RWPE2 (cell line): ENCODE measurements around the gene GPR107.
"Not testable (repeated sequence)": the region's sequence is repeated elsewhere in the genome, so short reads cannot be mapped to it uniquely, and the experiment has no call there.

Experiments used
- ATAC-seq: fragments of 200-7000 bp; cut with Tn5 transposase; 3 replicates; pipeline ENCODE4 v1.9.1; 2021; ENCODE audit warnings: low read depth
- DNase-seq: peaks from one replicate; pipeline ENCODE4 v3.0.0-alpha.2; 2020; ENCODE audit warnings: low spot score
- H3K27ac ChIP-seq: fragments of 450-650 bp; 2 replicates; pipeline ENCODE4 v1.5.1; 2017; ENCODE audit warnings: mild to moderate bottlenecking; ENCODE audit not compliant: poor library complexity, severe bottlenecking
- H3K27me3 ChIP-seq: fragments of 250-450 bp; sonication (Bioruptor Pico); 2 replicates; pipeline ENCODE4 v1.5.1; 2021; ENCODE audit warnings: mild to moderate bottlenecking, moderate library complexity; ENCODE audit not compliant: insufficient read depth, poor library complexity, severe bottlenecking
- H3K36me3 ChIP-seq: fragments of 250-450 bp; sonication (Bioruptor Pico); 2 replicates; pipeline ENCODE4 v1.5.1; 2020; ENCODE audit warnings: low read depth, mild to moderate bottlenecking, moderate library complexity
- H3K4me1 ChIP-seq: fragments of 250-450 bp; sonication (Bioruptor Pico); 2 replicates; pipeline ENCODE4 v1.5.1; 2021; ENCODE audit warnings: mild to moderate bottlenecking, moderate library complexity; ENCODE audit not compliant: insufficient read depth, poor library complexity, severe bottlenecking
- H3K4me3 ChIP-seq: fragments of 250-450 bp; sonication (Bioruptor Pico); 2 replicates; pipeline ENCODE4 v1.5.1; 2021; ENCODE audit warnings: mild to moderate bottlenecking, moderate library complexity; ENCODE audit not compliant: severe bottlenecking
- H3K9me3 ChIP-seq: fragments of 250-450 bp; sonication (Bioruptor Pico); 2 replicates; pipeline ENCODE4 v1.5.1; 2021; ENCODE audit warnings: mild to moderate bottlenecking, moderate library complexity; ENCODE audit not compliant: severe bottlenecking
- TF ChIP-seq, protein P1 (sequence below): fragments of 450-650 bp; IDR thresholded peaks from one replicate; pipeline ENCODE4 v1.5.1; 2017; ENCODE audit warnings: mild to moderate bottlenecking, moderate library complexity; ENCODE audit not compliant: poor library complexity, severe bottlenecking

Gene GPR107

DNA sequence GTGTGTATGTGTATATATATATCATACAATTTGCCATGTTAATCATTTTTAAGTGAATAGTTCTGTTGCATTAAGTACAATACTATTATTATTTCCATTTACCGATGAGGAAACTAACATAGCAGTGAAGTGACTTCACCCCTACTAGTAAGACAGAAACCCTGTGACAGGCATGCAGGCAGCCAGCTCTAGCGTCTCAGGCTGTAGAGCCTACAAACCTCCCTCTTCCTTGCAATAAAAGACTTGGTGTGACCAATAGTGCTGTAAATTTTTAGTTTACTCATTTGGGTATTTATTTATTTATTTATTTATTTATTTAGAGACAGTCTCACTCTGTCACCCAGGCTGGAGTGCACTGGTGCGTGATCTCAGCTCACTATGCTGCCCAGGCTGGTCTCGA lies 35.4 kb upstream of the GPR107 start:
- Histone ChIP-seq H3K4me3 (no peak overlapping the region), H3K36me3 (no peaks in the 10 kb centered on the region), H3K4me1 (no peaks in the 10 kb centered on the region), H3K27me3 (no peaks in the 10 kb centered on the region), H3K9me3 (no peaks in the 10 kb centered on the region), H3K27ac (no peak overlapping the region)
- DNase-seq, result no peak
- TF ChIP-seq, protein P1, sequence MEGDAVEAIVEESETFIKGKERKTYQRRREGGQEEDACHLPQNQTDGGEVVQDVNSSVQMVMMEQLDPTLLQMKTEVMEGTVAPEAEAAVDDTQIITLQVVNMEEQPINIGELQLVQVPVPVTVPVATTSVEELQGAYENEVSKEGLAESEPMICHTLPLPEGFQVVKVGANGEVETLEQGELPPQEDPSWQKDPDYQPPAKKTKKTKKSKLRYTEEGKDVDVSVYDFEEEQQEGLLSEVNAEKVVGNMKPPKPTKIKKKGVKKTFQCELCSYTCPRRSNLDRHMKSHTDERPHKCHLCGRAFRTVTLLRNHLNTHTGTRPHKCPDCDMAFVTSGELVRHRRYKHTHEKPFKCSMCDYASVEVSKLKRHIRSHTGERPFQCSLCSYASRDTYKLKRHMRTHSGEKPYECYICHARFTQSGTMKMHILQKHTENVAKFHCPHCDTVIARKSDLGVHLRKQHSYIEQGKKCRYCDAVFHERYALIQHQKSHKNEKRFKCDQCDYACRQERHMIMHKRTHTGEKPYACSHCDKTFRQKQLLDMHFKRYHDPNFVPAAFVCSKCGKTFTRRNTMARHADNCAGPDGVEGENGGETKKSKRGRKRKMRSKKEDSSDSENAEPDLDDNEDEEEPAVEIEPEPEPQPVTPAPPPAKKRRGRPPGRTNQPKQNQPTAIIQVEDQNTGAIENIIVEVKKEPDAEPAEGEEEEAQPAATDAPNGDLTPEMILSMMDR, result no peak
- ATAC-seq, result no peak

DNA sequence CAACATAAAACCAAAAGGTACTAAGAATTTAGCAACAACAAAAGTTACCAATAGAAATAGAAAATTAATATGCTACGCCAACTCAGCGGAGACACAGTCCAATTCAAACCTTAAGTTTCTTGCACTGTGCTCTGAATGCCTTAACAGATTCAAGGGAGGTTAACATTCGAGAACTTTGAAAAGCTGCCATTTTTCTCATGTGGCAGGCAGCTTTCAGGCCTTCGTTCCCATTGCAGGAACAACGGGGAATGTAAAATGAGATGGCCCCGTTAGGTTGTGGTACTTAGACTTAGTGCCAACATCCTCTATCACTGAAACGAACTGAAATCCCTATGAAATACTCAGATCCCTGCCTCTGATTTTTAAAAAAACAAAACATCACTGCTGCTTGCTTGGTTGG lies 33.1 kb upstream of the GPR107 start:
- no peaks in the 10 kb centered on the region for H3K9me3 ChIP-seq
- DNase-seq (no peak), ATAC-seq (no peak)
- no peaks in the 10 kb centered on the region for H3K36me3 ChIP-seq
- H3K27me3 ChIP-seq, result no peaks in the 10 kb centered on the region
- H3K4me1 ChIP-seq, result peaks cover 10% of the 10 kb centered on the region
- H3K27ac ChIP-seq, result no peak overlapping the region
- no peak overlapping the region for H3K4me3 ChIP-seq
- TF ChIP-seq, protein P1, result no peak

DNA sequence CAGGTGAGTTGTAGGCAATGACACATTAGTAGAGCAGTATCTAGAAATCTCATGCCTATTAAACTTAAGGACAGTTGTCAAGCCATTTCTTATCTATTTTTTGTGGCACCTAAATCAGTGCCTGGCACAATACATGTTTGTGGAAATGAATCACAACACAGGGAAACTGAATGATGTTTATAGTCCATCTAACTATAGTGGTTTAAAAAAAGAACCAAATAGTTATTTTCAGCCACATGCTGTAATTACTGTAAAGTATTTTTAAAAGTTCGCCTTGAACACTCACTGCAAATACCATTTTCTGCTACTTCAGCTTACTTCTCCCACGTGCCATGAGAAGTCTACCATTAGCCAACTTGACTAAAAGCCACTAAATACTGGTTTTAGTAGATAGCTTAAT lies 32.6 kb upstream of the GPR107 start:
- H3K9me3 ChIP-seq, result no peaks in the 10 kb centered on the region
- H3K36me3 ChIP-seq, result no peaks in the 10 kb centered on the region
- H3K4me3 ChIP-seq, result no peak overlapping the region
- peaks cover 10% of the 10 kb centered on the region for H3K4me1 ChIP-seq
- DNase-seq, result no peak
- TF ChIP-seq, protein P1, result no peak
- H3K27me3 ChIP-seq, result no peaks in the 10 kb centered on the region
- H3K27ac ChIP-seq, result no peak overlapping the region
- ATAC-seq, result no peak

DNA sequence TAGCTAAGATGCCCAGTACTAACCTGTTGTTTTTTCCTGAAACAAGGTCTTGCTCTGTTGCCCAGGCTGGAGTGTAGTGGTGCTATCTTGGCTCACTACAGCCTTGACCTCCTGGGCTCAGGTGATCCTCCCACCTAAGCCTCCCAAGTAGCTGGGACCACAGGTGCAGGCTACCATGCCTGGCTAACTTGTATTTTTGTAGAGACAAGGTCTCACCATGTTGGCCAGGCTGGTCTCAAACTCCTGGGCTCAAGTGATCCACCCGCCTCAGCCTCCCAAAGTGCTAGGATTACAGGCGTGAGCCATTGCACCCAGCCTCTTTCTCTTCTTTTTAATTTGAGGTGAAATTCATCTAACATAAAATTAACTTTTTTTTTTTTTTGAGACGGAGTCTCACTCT lies 31.9 kb upstream of the GPR107 start:
- DNase-seq, H3K27ac ChIP-seq, H3K4me1 ChIP-seq, H3K27me3 ChIP-seq, H3K9me3 ChIP-seq, ATAC-seq, H3K4me3 ChIP-seq, H3K36me3 ChIP-seq: not testable (repeated sequence)

DNA sequence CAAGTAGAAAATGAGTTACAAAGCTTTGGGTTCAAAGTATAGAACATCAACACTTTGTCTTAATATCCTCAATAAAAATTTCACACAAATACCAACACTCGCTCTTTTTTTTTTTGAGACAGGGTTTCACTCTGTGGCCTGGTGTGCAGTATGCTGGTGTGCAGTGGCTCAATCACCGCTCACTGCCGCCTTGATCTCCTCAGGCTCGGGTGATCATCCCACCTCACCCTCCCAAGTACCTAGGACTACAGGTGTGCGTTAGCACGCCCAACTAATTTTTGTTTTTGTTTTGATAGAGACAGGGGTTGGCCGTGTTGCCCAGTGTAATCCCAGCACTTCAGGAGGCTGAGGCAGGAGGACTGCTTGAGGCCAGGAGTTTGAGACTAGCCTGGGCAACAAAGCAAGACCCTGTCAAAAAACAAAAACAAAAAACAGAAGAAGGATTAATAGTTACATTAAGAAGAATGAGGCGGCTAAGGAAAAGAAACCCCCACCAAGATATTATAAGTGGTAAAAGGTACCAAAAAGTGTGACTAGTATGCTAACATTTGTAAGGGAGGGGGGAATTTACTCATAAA lies 31.1 kb upstream of the GPR107 start:
- no peaks in the 10 kb centered on the region for H3K36me3 ChIP-seq
- no peaks in the 10 kb centered on the region for H3K9me3 ChIP-seq
- peaks cover 10% of the 10 kb centered on the region for H3K4me1 ChIP-seq
- H3K27ac ChIP-seq, result no peak overlapping the region
- ATAC-seq, result no peak
- no peak for DNase-seq
- no peak overlapping the region for H3K4me3 ChIP-seq
- TF ChIP-seq, protein P1, result no peak
- H3K27me3 ChIP-seq, result no peaks in the 10 kb centered on the region
